ENCODE measurements around the gene KLHL34. TPM values are rescaled to one million over a fixed set of nuclear protein-coding genes. Genes with fewer than 3 reads are reported as not detected.

Gene KLHL34
- total RNA-seq, 4 donors from 2014 or later: 0.16 to 0.73 (median 0.67) TPM; not detected in 1

- ATAC-seq: no peak
- no peaks in the 10 kb centered on the region for H3K9me3 ChIP-seq
- no peak for TF ChIP-seq EP300 (IDR thresholded peaks at IDR 0.05)
- no peak for TF ChIP-seq POLR2A (IDR thresholded peaks at IDR 0.05)
- TF ChIP-seq POLR2AphosphoS5 (IDR thresholded peaks at IDR 0.05): no peak
- TF ChIP-seq CTCF (IDR thresholded peaks at IDR 0.05): no peak
- H3K4me1 ChIP-seq: no peaks in the 10 kb centered on the region
- no peaks in the 10 kb centered on the region for H3K36me3 ChIP-seq
- no peaks in the 10 kb centered on the region for H3K27me3 ChIP-seq
- H3K4me3 ChIP-seq: no peak overlapping the region
- H3K27ac ChIP-seq: no peak overlapping the region
- 69 to 98% methylated on average over 3 of the region's 3 CpGs for WGBS, 2 donors (ENCODE audit: low coverage in 1 of 2)
Measured at GRCh38 chrX:21639775-21640174, 18.4 kb downstream of the KLHL34 start.

- Histone ChIP-seq H3K36me3 (no peaks in the 10 kb centered on the region), H3K27me3 (no peaks in the 10 kb centered on the region), H3K9me3 (no peaks in the 10 kb centered on the region), H3K27ac (no peak overlapping the region), H3K4me3 (no peak overlapping the region), H3K4me1 (no peaks in the 10 kb centered on the region)
- no peak for ATAC-seq
- WGBS, 2 donors (ENCODE audit: low coverage in 1 of 2): 79 to 92% methylated on average over 2 of the region's 2 CpGs
- TF ChIP-seq POLR2AphosphoS5 (IDR thresholded peaks at IDR 0.05) (no peak), CTCF (IDR thresholded peaks at IDR 0.05) (no peak), EP300 (IDR thresholded peaks at IDR 0.05) (no peak), POLR2A (IDR thresholded peaks at IDR 0.05) (no peak)
Measured at GRCh38 chrX:21638311-21638710, 19.8 kb downstream of the KLHL34 start.

GRCh38 chrX:21632027-21632426, 26.1 kb downstream of the KLHL34 start:
- Histone ChIP-seq H3K9me3 (no peaks in the 10 kb centered on the region), H3K27ac (no peak overlapping the region), H3K36me3 (no peaks in the 10 kb centered on the region), H3K4me1 (no peaks in the 10 kb centered on the region), H3K27me3 (no peaks in the 10 kb centered on the region), H3K4me3 (no peak overlapping the region)
- WGBS, 2 donors (ENCODE audit: low coverage in 1 of 2): 5 to 19% methylated on average over 2 of the region's 2 CpGs
- no peak for ATAC-seq
- TF ChIP-seq EP300 (IDR thresholded peaks at IDR 0.05) (no peak), POLR2A (IDR thresholded peaks at IDR 0.05) (no peak), CTCF (IDR thresholded peaks at IDR 0.05) (no peak), POLR2AphosphoS5 (IDR thresholded peaks at IDR 0.05) (no peak)

- Histone ChIP-seq H3K9me3 (no peaks in the 10 kb centered on the region), H3K4me1 (no peaks in the 10 kb centered on the region), H3K27me3 (no peaks in the 10 kb centered on the region), H3K27ac (no peak overlapping the region), H3K36me3 (no peaks in the 10 kb centered on the region), H3K4me3 (no peak overlapping the region)
- no peak for TF ChIP-seq POLR2A (IDR thresholded peaks at IDR 0.05)
- TF ChIP-seq CTCF (IDR thresholded peaks at IDR 0.05): no peak
- no peak for ATAC-seq
Measured at GRCh38 chrX:21623778-21624501, 34.2 kb downstream of the KLHL34 start.

GRCh38 chrX:21620234-21620633, 37.9 kb downstream of the KLHL34 start:
- Histone ChIP-seq H3K36me3 (no peaks in the 10 kb centered on the region), H3K4me1 (no peaks in the 10 kb centered on the region), H3K27me3 (no peaks in the 10 kb centered on the region), H3K27ac (no peak overlapping the region), H3K4me3 (no peak overlapping the region), H3K9me3 (no peaks in the 10 kb centered on the region)
- WGBS, 2 donors (ENCODE audit: low coverage in 1 of 2): 93 to 100% methylated on average over 2 of the region's 2 CpGs
- TF ChIP-seq EP300 (IDR thresholded peaks at IDR 0.05) (no peak), POLR2A (IDR thresholded peaks at IDR 0.05) (no peak), POLR2AphosphoS5 (IDR thresholded peaks at IDR 0.05) (no peak), CTCF (IDR thresholded peaks at IDR 0.05) (no peak)
- ATAC-seq: no peak

Measured in gastroesophageal sphincter (tissue), 4 donors.